Renal pelvis (tissue), 4 donors: ENCODE measurements around the gene BMP8A. TPM values are rescaled to one million over a fixed set of nuclear protein-coding genes. Genes with fewer than 3 reads are reported as not detected.

ENCODE experiments used
- DNase-seq: peaks from one replicate; pipeline ENCODE4 v3.0.0-alpha.2; 2013
- polyA plus RNA-seq, 3 donors: library from polyadenylated mRNA; unstranded; fragments of 120-200 nt; gene quantifications; one replicate each; pipeline ENCODE4 v1.2.1, GENCODE V29; 2013; ENCODE audit not compliant: insufficient read length in 3 of 3

Gene BMP8A
- polyA plus RNA-seq, 3 donors = 0.44 to 1.0 (median 0.86) TPM

DNA sequence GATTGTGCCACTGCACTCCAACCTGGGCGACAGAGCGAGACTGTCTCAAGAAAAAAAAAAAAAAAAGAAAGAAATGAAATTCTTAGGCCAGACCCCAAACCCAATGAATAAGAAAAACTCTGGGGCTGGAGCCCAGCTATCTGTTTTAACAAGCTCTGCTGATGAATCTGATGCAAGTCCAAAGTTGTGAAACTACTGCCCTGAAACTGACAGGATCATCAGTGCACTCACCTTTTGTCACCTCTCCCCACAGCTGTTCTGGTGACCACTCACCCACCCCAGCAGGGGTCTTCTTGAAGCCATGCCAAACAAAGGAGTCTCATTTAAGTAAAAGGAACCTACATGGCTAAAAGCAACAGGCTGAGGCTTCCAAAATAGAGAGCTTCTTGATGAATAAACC is 76.8 kb downstream of the BMP8A start:
- DNase-seq = no peak

- no peak for DNase-seq
Observed at GRCh38 chr1:39569034-39569433, 77.6 kb downstream of the BMP8A start.

DNA sequence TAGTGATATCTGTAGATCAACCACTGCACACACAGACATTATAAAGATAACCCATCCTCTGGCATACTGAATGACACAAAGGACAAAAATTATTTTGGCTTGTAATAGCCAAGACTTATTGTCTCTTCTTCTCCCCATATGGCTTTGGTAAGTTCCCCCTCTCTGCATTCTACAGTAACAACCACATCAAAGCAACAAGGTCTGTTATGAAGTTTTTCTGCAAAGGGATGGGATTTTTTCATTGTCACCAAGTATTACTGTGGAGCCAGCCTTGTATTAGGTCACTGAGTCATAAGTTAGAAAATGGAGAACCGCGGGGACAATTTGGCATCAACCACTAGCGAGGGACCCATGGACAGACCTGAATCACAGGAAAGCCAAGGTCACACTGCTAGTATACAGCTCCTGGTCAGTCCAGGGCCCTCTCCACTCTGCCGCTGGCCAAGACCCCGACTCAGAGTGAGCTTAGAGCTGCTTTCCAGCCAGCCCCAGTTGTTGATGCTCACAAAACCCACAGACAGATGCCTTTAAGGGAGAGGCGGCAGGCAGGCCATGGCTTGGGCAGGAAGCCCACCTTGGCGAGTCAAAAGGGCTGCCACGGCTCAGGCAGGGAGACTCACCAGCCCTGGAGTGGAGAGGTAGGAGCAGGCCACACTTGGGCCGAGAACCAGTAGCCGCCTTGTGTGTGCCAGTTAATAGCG is 79.2 kb downstream of the BMP8A start:
- no peak for DNase-seq

DNA sequence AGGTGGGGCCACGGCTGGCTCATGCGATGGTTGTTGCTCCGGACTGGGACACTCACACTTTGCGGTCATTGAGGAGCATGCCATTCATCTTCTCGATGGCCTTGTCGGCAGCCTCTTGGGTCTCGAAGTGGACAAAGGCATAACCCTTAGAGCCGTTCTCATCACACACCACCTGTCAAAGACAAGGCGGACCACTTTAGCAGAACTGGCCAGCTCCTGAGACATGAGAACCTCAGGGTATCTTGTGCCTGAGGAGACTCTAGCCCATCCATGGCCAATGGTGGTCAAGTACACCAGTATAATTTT is 79.7 kb downstream of the BMP8A start:
- no peak for DNase-seq

DNA sequence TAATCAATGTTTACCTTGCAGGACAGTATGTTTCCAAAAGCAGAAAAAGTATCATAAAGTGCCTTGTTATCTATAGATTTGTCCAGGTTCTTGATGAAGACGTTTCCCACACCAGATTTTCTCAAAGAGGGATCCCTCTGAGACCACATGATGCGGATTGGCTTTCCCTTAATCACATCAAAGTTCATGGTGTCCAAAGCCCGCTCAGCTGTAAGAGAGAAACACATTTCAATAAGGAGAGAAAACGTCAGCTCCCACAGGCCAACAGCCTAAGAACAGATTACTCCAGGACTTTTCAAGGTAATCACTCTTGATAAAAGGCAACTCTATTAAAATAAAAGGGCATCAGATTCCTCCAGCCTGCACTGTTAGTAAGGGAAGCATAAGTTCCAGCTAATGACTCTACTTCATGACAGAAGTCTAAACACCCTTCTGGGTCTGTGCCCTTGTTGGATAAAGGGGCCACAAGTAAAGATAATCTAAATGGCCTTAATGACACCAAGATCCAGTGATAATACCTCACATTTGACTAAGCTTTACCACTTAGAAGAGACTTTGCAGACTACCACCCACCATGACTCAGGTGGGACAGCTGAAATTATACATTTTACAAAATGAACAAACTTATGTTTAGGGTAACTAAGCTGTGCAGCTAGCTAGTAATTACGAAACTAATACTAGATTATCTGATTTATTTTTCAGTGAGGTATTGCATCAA is 81.1 kb downstream of the BMP8A start:
- DNase-seq = no peak

GRCh38 chr1:39573097-39573465 is 81.6 kb downstream of the BMP8A start:
- DNase-seq = no peak

DNA sequence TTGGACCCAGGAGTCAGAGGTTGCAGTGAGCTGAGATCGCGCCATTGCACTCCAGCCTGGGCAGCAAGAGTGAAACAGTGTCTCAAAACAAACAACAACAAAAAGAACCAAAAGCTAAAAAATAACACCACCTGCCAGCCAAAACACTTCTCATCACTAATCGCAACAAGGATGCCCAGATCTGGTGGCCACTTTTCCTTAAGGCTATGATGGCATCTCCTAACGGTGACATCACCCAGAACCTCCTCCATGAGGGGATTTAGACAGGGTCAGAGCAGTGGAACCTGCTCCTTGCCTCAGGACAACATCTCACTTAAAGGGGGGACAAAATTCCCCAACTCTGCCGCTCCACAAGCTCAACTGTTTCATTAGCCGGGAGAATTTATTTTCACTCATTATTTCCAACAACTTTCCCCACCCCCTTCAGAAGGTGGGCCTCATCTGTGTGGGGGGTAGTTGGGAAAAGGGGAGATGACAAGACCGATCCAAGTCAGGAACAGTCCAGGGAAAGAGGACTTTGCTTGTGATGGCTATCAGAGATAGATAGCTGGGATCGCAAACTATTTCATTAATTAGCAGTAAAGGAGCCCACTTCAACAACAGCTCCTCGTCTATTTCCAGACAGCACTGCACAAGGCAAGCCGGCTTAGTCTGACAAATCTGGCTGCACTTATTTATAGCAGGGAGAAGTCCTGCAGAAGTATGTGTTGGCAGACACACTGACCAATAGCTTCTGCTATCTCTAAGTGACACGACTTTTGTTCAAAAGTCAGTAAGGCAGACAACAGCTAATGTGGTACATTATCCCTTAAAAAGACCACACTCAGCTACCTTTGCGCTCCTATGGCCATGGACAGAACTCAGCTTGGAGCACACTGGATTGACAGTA is 82.5 kb downstream of the BMP8A start:
- DNase-seq = no peak

DNA sequence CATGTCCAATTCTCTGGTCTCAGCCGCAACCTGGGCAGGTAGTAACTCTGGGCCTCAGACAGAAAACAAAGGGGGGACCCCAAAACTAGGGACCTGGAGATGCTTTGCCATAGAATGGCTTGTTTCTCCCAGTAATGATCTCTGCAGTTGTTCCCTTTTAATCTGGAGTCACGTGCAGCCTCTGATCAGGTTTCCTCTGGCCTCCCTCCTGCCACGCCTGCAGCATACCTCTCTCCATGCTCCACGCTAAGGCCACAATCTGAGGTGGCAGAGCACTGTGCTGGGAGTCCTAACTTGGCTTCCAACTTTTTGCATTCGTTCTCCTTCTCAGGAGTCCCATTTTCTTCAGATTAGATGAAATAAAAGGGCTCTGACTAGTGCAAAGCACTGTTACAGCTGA is 83.2 kb downstream of the BMP8A start:
- DNase-seq = no peak

Other genes starting within 250 kb of the BMP8A start
- gene PABPC4, start 85.2 kb downstream of the BMP8A start, polyA plus RNA-seq = 100 to 1,000 TPM; 195 to 224 (median 222) TPM
- gene HEYL, start 148.0 kb downstream of the BMP8A start, polyA plus RNA-seq = 10 to 100 TPM; 23.4 to 26.3 (median 24.8) TPM
- under 1 TPM; 0.20 to 0.27 (median 0.21) TPM for gene NT5C1A, start 180.5 kb downstream of the BMP8A start, polyA plus RNA-seq
- gene HPCAL4, start 199.8 kb downstream of the BMP8A start, polyA plus RNA-seq = under 1 TPM; 0.30 to 0.62 (median 0.40) TPM
- gene PPIE, start 247.2 kb downstream of the BMP8A start, polyA plus RNA-seq = 10 to 100 TPM; 70.8 to 77.3 (median 75.7) TPM